BLaER1 treated with 17β-estradiol and CSF1 and Interleukin-3, amounts not matched to agents 10 nM and 100 nM (cell line): ENCODE measurements around the gene PGGT1B.
A peak's percentile ranks its signal among the peaks of the same experiment; 100 is the strongest.

ENCODE experiments used
- H3K27ac ChIP-seq, 11 experiments: shearing (Covaris generic); formaldehyde crosslinking; 2 replicates each; pipeline ENCODE4 v1.8.1; 2022
- H3K27me3 ChIP-seq, 11 experiments: shearing (Covaris generic); formaldehyde crosslinking; 2 replicates each; pipeline ENCODE4 v1.8.1; 2022
- H3K36me3 ChIP-seq, 11 experiments: shearing (Covaris generic); formaldehyde crosslinking; 2 replicates each; pipeline ENCODE4 v1.8.1; 2022
- H3K4me1 ChIP-seq, 10 experiments: shearing (Covaris generic); formaldehyde crosslinking; 2 replicates each; pipeline ENCODE4 v1.8.1; 2022
- H3K4me2 ChIP-seq, 11 experiments: shearing (Covaris generic); formaldehyde crosslinking; 2 replicates each; pipeline ENCODE4 v1.8.1; 2022
- H3K4me3 ChIP-seq, 10 experiments: shearing (Covaris generic); formaldehyde crosslinking; 2 replicates each; pipeline ENCODE4 v1.8.1; 2022
- H3K9ac ChIP-seq, 11 experiments: shearing (Covaris generic); formaldehyde crosslinking; 2 replicates each; pipeline ENCODE4 v1.8.1; 2022
- H3K9me3 ChIP-seq, 11 experiments: shearing (Covaris generic); formaldehyde crosslinking; replicated peaks in 1 of 11; 2 replicates each; pipeline ENCODE4 v1.8.1; 2022
- H4K20me1 ChIP-seq, 11 experiments: shearing (Covaris generic); formaldehyde crosslinking; 2 replicates each; pipeline ENCODE4 v1.8.1; 2022
- Cebpa-rat ChIP-seq, 11 experiments: shearing (Covaris generic); IDR thresholded peaks; 2 replicates each; pipeline ENCODE4 v1.8.1; 2022

The PGGT1B gene

GRCh38 chr5:115181757-115182156, 80.9 kb downstream of the PGGT1B start:
- Histone ChIP-seq H3K9ac (no peak overlapping the region), H3K27me3 (peaks cover 55 to 65% (median 61%) of the 10 kb centered on the region in 11 experiments), H3K4me2 (no peak overlapping the region), H3K36me3 (no peaks in the 10 kb centered on the region), H3K4me3 (no peak overlapping the region), H4K20me1 (peaks cover 0 to 26% (median 10%) of the 10 kb centered on the region in 11 experiments; a peak in 12 of 22 replicates), H3K9me3 (peaks cover 9 to 25% (median 15%) of the 10 kb centered on the region in 11 experiments; a peak in 18 of 22 replicates), H3K27ac (no peak overlapping the region), H3K4me1 (peaks cover 5 to 13% (median 12%) of the 10 kb centered on the region in 10 experiments; a peak in 17 of 20 replicates)
- no peak for TF ChIP-seq Cebpa-rat (IDR thresholded peaks at IDR 0.05)

GRCh38 chr5:115180165-115180709, 82.4 kb downstream of the PGGT1B start:
- Histone ChIP-seq H3K9me3 (peaks cover 9 to 25% (median 15%) of the 10 kb centered on the region in 11 experiments; a peak in 18 of 22 replicates), H3K4me1 (peaks cover 5 to 13% (median 12%) of the 10 kb centered on the region in 10 experiments; a peak in 17 of 20 replicates), H4K20me1 (peaks cover 0 to 26% (median 10%) of the 10 kb centered on the region in 11 experiments; a peak in 12 of 22 replicates), H3K9ac (peak overlapping the region in 10 of 11 experiments; percentile 16 to 73 (median 39); a peak in 12 of 22 replicates), H3K27me3 (peaks cover 55 to 71% (median 63%) of the 10 kb centered on the region in 11 experiments), H3K27ac (no peak overlapping the region), H3K36me3 (no peaks in the 10 kb centered on the region), H3K4me3 (peak overlapping the region; percentile 42 to 70 (median 61)), H3K4me2 (peak overlapping the region; percentile 66 to 96 (median 91))
- no peak for TF ChIP-seq Cebpa-rat (IDR thresholded peaks at IDR 0.05)

GRCh38 chr5:115179394-115180164, 83.1 kb downstream of the PGGT1B start:
- Histone ChIP-seq H4K20me1 (peaks cover 0 to 26% (median 10%) of the 10 kb centered on the region in 11 experiments; a peak in 12 of 22 replicates), H3K4me3 (peak overlapping the region; percentile 42 to 70 (median 61)), H3K4me1 (peaks cover 5 to 13% (median 12%) of the 10 kb centered on the region in 10 experiments; a peak in 17 of 20 replicates), H3K9me3 (peaks cover 9 to 25% (median 15%) of the 10 kb centered on the region in 11 experiments; a peak in 18 of 22 replicates), H3K27ac (no peak overlapping the region), H3K27me3 (peaks cover 55 to 71% (median 63%) of the 10 kb centered on the region in 11 experiments), H3K4me2 (peak overlapping the region; percentile 66 to 96 (median 91)), H3K9ac (peak overlapping the region in 10 of 11 experiments; percentile 16 to 73 (median 39); a peak in 12 of 22 replicates), H3K36me3 (no peaks in the 10 kb centered on the region)
- no peak for TF ChIP-seq Cebpa-rat (IDR thresholded peaks at IDR 0.05)

GRCh38 chr5:115179030-115179393, 83.7 kb downstream of the PGGT1B start:
- Histone ChIP-seq H3K4me1 (peaks cover 5 to 13% (median 12%) of the 10 kb centered on the region in 10 experiments; a peak in 17 of 20 replicates), H4K20me1 (peaks cover 0 to 26% (median 10%) of the 10 kb centered on the region in 11 experiments; a peak in 12 of 22 replicates), H3K27ac (no peak overlapping the region), H3K4me3 (peak overlapping the region in 4 of 10 experiments; percentile 59 to 62 (median 61); a peak in 4 of 20 replicates), H3K9ac (no peak overlapping the region), H3K27me3 (peaks cover 55 to 76% (median 66%) of the 10 kb centered on the region in 11 experiments), H3K9me3 (peaks cover 9 to 25% (median 15%) of the 10 kb centered on the region in 11 experiments; a peak in 18 of 22 replicates), H3K4me2 (peak overlapping the region in 2 of 11 experiments; percentile 90 to 91; a peak in 3 of 22 replicates), H3K36me3 (no peaks in the 10 kb centered on the region)
- TF ChIP-seq Cebpa-rat (IDR thresholded peaks at IDR 0.05) = no peak

GRCh38 chr5:115170929-115171510, 91.7 kb downstream of the PGGT1B start:
- TF ChIP-seq Cebpa-rat (IDR thresholded peaks at IDR 0.05) = no peak
- Histone ChIP-seq H3K9me3 (peaks cover 20 to 25% (median 23%) of the 10 kb centered on the region in 11 experiments), H3K9ac (peak overlapping the region in 8 of 11 experiments; percentile 59 to 87 (median 74); a peak in 13 of 22 replicates), H3K4me3 (peak overlapping the region; percentile 73 to 97 (median 86)), H4K20me1 (peaks cover 0 to 25% (median 0%) of the 10 kb centered on the region in 11 experiments; a peak in 8 of 22 replicates), H3K4me2 (peak overlapping the region; percentile 86 to 100 (median 99)), H3K27ac (peak overlapping the region in 3 of 11 experiments; percentile 43 to 86 (median 58); a peak in 3 of 22 replicates), H3K4me1 (peaks cover 10 to 26% (median 18%) of the 10 kb centered on the region in 10 experiments), H3K27me3 (peaks cover 10 to 76% (median 73%) of the 10 kb centered on the region in 11 experiments; a peak in 20 of 22 replicates), H3K36me3 (peaks cover 0 to 22% (median 13%) of the 10 kb centered on the region in 11 experiments; a peak in 11 of 22 replicates)

- H3K27ac ChIP-seq = peak overlapping the region in 4 of 11 experiments; percentile 43 to 86 (median 54); a peak in 8 of 22 replicates
- peak overlapping the region; percentile 73 to 97 (median 86) for H3K4me3 ChIP-seq
- H3K4me2 ChIP-seq = peak overlapping the region; percentile 86 to 100 (median 99)
- H3K9me3 ChIP-seq = peaks cover 27 to 32% (median 30%) of the 10 kb centered on the region in 11 experiments
- H3K4me1 ChIP-seq = peaks cover 10 to 26% (median 18%) of the 10 kb centered on the region in 10 experiments
- TF ChIP-seq Cebpa-rat (IDR thresholded peaks at IDR 0.05) = no peak
- H3K36me3 ChIP-seq = peaks cover 0 to 29% (median 13%) of the 10 kb centered on the region in 11 experiments; a peak in 11 of 22 replicates
- peak overlapping the region; percentile 23 to 87 (median 66); a peak in 21 of 22 replicates for H3K9ac ChIP-seq
- peaks cover 10 to 76% (median 73%) of the 10 kb centered on the region in 11 experiments; a peak in 20 of 22 replicates for H3K27me3 ChIP-seq
- H4K20me1 ChIP-seq = peaks cover 0 to 32% (median 0%) of the 10 kb centered on the region in 11 experiments; a peak in 9 of 22 replicates
Observed at GRCh38 chr5:115170134-115170928, 92.3 kb downstream of the PGGT1B start.

- no peak for TF ChIP-seq Cebpa-rat (IDR thresholded peaks at IDR 0.05)
- peak within 1 kb of the TSS; percentile 68 to 87 (median 78) for H3K9ac ChIP-seq
- peaks cover 0 to 36% (median 13%) of the 10 kb centered on the region in 11 experiments; a peak in 11 of 22 replicates for H3K36me3 ChIP-seq
- peaks cover 10 to 76% (median 72%) of the 10 kb centered on the region in 11 experiments; a peak in 20 of 22 replicates for H3K27me3 ChIP-seq
- peaks cover 0 to 39% (median 0%) of the 10 kb centered on the region in 11 experiments; a peak in 9 of 22 replicates for H4K20me1 ChIP-seq
- peak within 1 kb of the TSS; percentile 73 to 97 (median 86) for H3K4me3 ChIP-seq
- peaks cover 33 to 39% (median 37%) of the 10 kb centered on the region in 11 experiments for H3K9me3 ChIP-seq
- peak within 1 kb of the TSS; percentile 11 to 86 (median 61); a peak in 21 of 22 replicates for H3K27ac ChIP-seq
- H3K4me1 ChIP-seq = peaks cover 10 to 26% (median 18%) of the 10 kb centered on the region in 10 experiments
- peak within 1 kb of the TSS; percentile 86 to 100 (median 99) for H3K4me2 ChIP-seq
Observed at GRCh38 chr5:115169487-115170133, 93.1 kb downstream of the PGGT1B start, which contains the start of gene TRIM36. Gene TRIM36 (minus strand): TSS chr5:115169908. CDS start chr5:115169634, 274 bp downstream.
